SK-N-SH (cell line): ENCODE data around the gene SEZ6. TPM values are rescaled to one million over a fixed set of nuclear protein-coding genes. Genes with fewer than 3 reads are reported as not detected.

Source experiments
- CTCF ChIA-PET: fragments of 300-600, 350-600 bp; formaldehyde crosslinking; extraction: SDS; loops from one replicate; lab custom pipeline; 2021; lab: Yijun Ruan, JAX
- POLR2A ChIA-PET: fragments of 350-600 bp; sonication (Branson Sonifier 250); formaldehyde crosslinking; extraction: SDS; loops from one replicate; lab custom pipeline; 2020; ENCODE audit warnings: antibody characterized with exemption, inconsistent platforms; lab: Yijun Ruan, JAX
- DNase-seq: peaks from one replicate; pipeline ENCODE4 v3.0.0; 2012
- H2AFZ ChIP-seq: fragments of 200-600 bp; sonication (generic); 2 replicates; pipeline ENCODE4 v1.8.1; 2016; ENCODE audit warnings: antibody characterized with exemption, mild to moderate bottlenecking, low read depth
- H3F3A ChIP-seq: fragments of 200-600 bp; sonication (generic); replicated peaks from 2 replicates; pipeline ENCODE3; 2016; ENCODE audit warnings: antibody characterized with exemption, mild to moderate bottlenecking; ENCODE audit not compliant: insufficient read depth
- H3K27ac ChIP-seq, 2 experiments: fragments of 200-500 bp in 1 of 2; fragments of 200-600 bp in 1 of 2; sonication (Bioruptor generic) in 1 of 2; sonication (generic), shearing (Covaris generic) in 1 of 2; 2 replicates each; pipeline versions ENCODE4 v1.5.1 to v1.6.1; 2014 to 2016; ENCODE audit warnings: low read depth in 2 of 2, inconsistent platforms in 1 of 2, low read length in 1 of 2, mild to moderate bottlenecking in 1 of 2, mixed read lengths in 1 of 2
- H3K27me3 ChIP-seq: fragments of 200-600 bp; sonication (generic), shearing (Covaris generic); 2 replicates; pipeline ENCODE4 v1.6.1; 2016; ENCODE audit warnings: mixed run types; ENCODE audit not compliant: insufficient read depth
- H3K36me3 ChIP-seq, 2 experiments: fragments of 200-500 bp in 1 of 2; fragments of 200-600 bp in 1 of 2; sonication (Bioruptor generic) in 1 of 2; sonication (generic) in 1 of 2; replicated peaks in 1 of 2; 2 replicates each; pipeline versions ENCODE3 to v1.5.1; 2014 to 2016; ENCODE audit warnings: low read length in 1 of 2, mild to moderate bottlenecking in 1 of 2; ENCODE audit not compliant: insufficient read depth in 2 of 2, control insufficient read depth in 1 of 2
- H3K4me1 ChIP-seq, 2 experiments: fragments of 200-500 bp in 1 of 2; fragments of 200-600 bp in 1 of 2; sonication (Bioruptor generic) in 1 of 2; sonication (generic), shearing (Covaris generic) in 1 of 2; 2 replicates each; pipeline versions ENCODE4 v1.5.1 to v1.6.1; 2014 to 2016; ENCODE audit warnings: low read depth in 1 of 2, low read length in 1 of 2, mixed run types in 1 of 2; ENCODE audit not compliant: insufficient read depth in 2 of 2, control insufficient read depth in 1 of 2
- H3K4me2 ChIP-seq: fragments of 200-600 bp; sonication (generic), shearing (Covaris generic); 2 replicates; pipeline ENCODE4 v1.6.1; 2017; ENCODE audit warnings: mixed run types
- H3K4me3 ChIP-seq, 2 experiments: fragments of 200-500 bp in 1 of 2; fragments of 200-600 bp in 1 of 2; sonication (Bioruptor generic) in 1 of 2; sonication (generic), shearing (Covaris generic) in 1 of 2; 2 replicates each; pipeline versions ENCODE4 v1.5.1 to v1.8.1; 2014 to 2016; ENCODE audit warnings: low read depth in 2 of 2, inconsistent platforms in 1 of 2, low read length in 1 of 2, mild to moderate bottlenecking in 1 of 2, mixed read lengths in 1 of 2, moderate library complexity in 1 of 2
- H3K79me2 ChIP-seq: fragments of 200-600 bp; sonication (generic); 2 replicates; pipeline ENCODE4 v1.8.1; 2017; ENCODE audit warnings: mild to moderate bottlenecking; ENCODE audit not compliant: insufficient read depth
- H3K9ac ChIP-seq: fragments of 200-600 bp; sonication (generic); 2 replicates; pipeline ENCODE4 v1.6.1; 2017; ENCODE audit warnings: mixed run types
- H3K9me2 ChIP-seq: fragments of 200-600 bp; sonication (generic); 2 replicates; pipeline ENCODE4 v1.6.1; 2017; ENCODE audit warnings: mixed run types
- H3K9me3 ChIP-seq: fragments of 200-600 bp; sonication (generic); 2 replicates; pipeline ENCODE4 v1.6.1; 2017; ENCODE audit warnings: mixed run types, mild to moderate bottlenecking, moderate library complexity
- H4K20me1 ChIP-seq: fragments of 200-600 bp; sonication (generic); 2 replicates; pipeline ENCODE4 v1.6.1; 2017; ENCODE audit warnings: mild to moderate bottlenecking, mixed run types; ENCODE audit not compliant: insufficient read depth
- CHD2 ChIP-seq: fragments of 150-350 bp; IDR thresholded peaks from 2 replicates; pipeline ENCODE4 v1.6.1; 2018; ENCODE audit warnings: low read length; ENCODE audit not compliant: partially characterized antibody
- CTCF ChIP-seq: fragments of 200-600 bp; sonication (generic); IDR thresholded peaks from 2 replicates; pipeline ENCODE4 v1.6.1; 2017; ENCODE audit warnings: antibody characterized with exemption, mild to moderate bottlenecking, moderate library complexity
- ELF1 ChIP-seq: IDR thresholded peaks from 2 replicates; pipeline ENCODE4 v1.4.0; 2012
- EP300 ChIP-seq, 2 experiments: IDR thresholded peaks; 2 replicates each; pipeline versions ENCODE4 v1.4.0 to v1.6.1; 2012; ENCODE audit warnings: borderline replicate concordance in 1 of 2, low read depth in 1 of 2, low read length in 1 of 2
- FOSL2 ChIP-seq: IDR thresholded peaks from 2 replicates; pipeline ENCODE4 v1.4.0; 2012; ENCODE audit warnings: low read depth, mild to moderate bottlenecking, moderate library complexity, borderline replicate concordance
- FOXM1 ChIP-seq: IDR thresholded peaks from 2 replicates; pipeline ENCODE4 v1.4.0; 2012; ENCODE audit warnings: low read depth, mild to moderate bottlenecking
- GATA2 ChIP-seq: sonication (generic); formaldehyde crosslinking; IDR thresholded peaks from 2 replicates; pipeline ENCODE4 v1.5.0; 2020; ENCODE audit warnings: mild to moderate bottlenecking, missing genetic modification reagents
- IRF3 ChIP-seq: fragments of 150-350 bp; IDR thresholded peaks from 2 replicates; pipeline ENCODE4 v1.6.1; 2016; ENCODE audit warnings: mild to moderate bottlenecking, low read depth, low read length
- JUND ChIP-seq: IDR thresholded peaks from 2 replicates; pipeline ENCODE4 v1.4.0; 2012
- MAX ChIP-seq: IDR thresholded peaks from 2 replicates; pipeline ENCODE4 v1.4.0; 2012; ENCODE audit warnings: low read depth
- MEF2A ChIP-seq: IDR thresholded peaks from 2 replicates; pipeline ENCODE4 v1.4.0; 2012; ENCODE audit warnings: low read depth, borderline replicate concordance
- MXI1 ChIP-seq: IDR thresholded peaks from 2 replicates; pipeline ENCODE4 v1.6.1; 2012; ENCODE audit warnings: mild to moderate bottlenecking, low read depth, low read length, improper control_type of control experiment
- POLR2AphosphoS5 ChIP-seq: IDR thresholded peaks from 2 replicates; pipeline ENCODE4 v1.6.1; 2012; ENCODE audit warnings: low read depth, low read length
- RAD21 ChIP-seq: IDR thresholded peaks from 2 replicates; pipeline ENCODE4 v1.6.1; 2012; ENCODE audit warnings: mild to moderate bottlenecking, low read length
- RCOR1 ChIP-seq: fragments of 150-350 bp; IDR thresholded peaks from 2 replicates; pipeline ENCODE4 v1.6.1; 2017; ENCODE audit warnings: antibody characterized with exemption, low read length
- REST ChIP-seq: IDR thresholded peaks from 2 replicates; pipeline ENCODE4 v1.6.1; 2012; ENCODE audit warnings: mild to moderate bottlenecking, low read depth, low read length, moderate library complexity
- RFX5 ChIP-seq: IDR thresholded peaks from 2 replicates; pipeline ENCODE4 v1.6.1; 2012; ENCODE audit warnings: mild to moderate bottlenecking, improper control_type of control experiment, low read length
- RXRA ChIP-seq: IDR thresholded peaks from 2 replicates; pipeline ENCODE4 v1.4.0; 2012; ENCODE audit warnings: low read depth, mild to moderate bottlenecking, borderline replicate concordance
- SIN3A ChIP-seq: IDR thresholded peaks from 2 replicates; pipeline ENCODE4 v1.6.1; 2012; ENCODE audit warnings: low read depth, mild to moderate bottlenecking, low read length, moderate library complexity, borderline replicate concordance
- SMC3 ChIP-seq: IDR thresholded peaks from 2 replicates; pipeline ENCODE4 v1.6.1; 2012; ENCODE audit warnings: low read depth, low read length, improper control_type of control experiment
- TAF1 ChIP-seq: IDR thresholded peaks from 2 replicates; pipeline ENCODE4 v1.6.1; 2012; ENCODE audit warnings: low read depth, mild to moderate bottlenecking, low read length, moderate library complexity, borderline replicate concordance
- TCF12 ChIP-seq: IDR thresholded peaks from 2 replicates; pipeline ENCODE4 v1.4.0; 2012
- USF1 ChIP-seq: IDR thresholded peaks from 2 replicates; pipeline ENCODE4 v1.4.0; 2012; ENCODE audit warnings: low read depth, borderline replicate concordance
- USF2 ChIP-seq: fragments of 150-350 bp; IDR thresholded peaks from 2 replicates; pipeline ENCODE4 v1.6.1; 2017; ENCODE audit warnings: antibody characterized with exemption, low read length, low read depth, borderline replicate concordance
- WGBS: methylation state at CpG from one replicate; pipeline ENCODE4 v1.1.6; 2017; ENCODE audit warnings: low lambda C conversion rate; 5-methylcytosine and 5-hydroxymethylcytosine counted together
- polyA plus RNA-seq, 3 experiments: library from polyadenylated mRNA; depleted of rRNA; stranded (reverse); fragments of >200 nt; gene quantifications; 2 replicates each; pipeline ENCODE4 v1.2.3, GENCODE V29; 2012

The SEZ6 gene
- polyA plus RNA-seq, 1 of the 3 experiments (the other 2 are of a cell fraction) = 0.12 TPM

- Histone ChIP-seq H3F3A (peaks cover 9% of the 10 kb centered on the region), H3K79me2 (no peaks in the 10 kb centered on the region), H3K4me2 (peak overlapping the region; percentile 61; the same call in 1 of the 2 replicates), H3K27me3 (no peaks in the 10 kb centered on the region), H3K4me1 (peaks cover 23 to 66% of the 10 kb centered on the region in 2 experiments), H2AFZ (no peak overlapping the region), H3K9ac (no peak overlapping the region), H3K9me2 (no peaks in the 10 kb centered on the region), H4K20me1 (no peaks in the 10 kb centered on the region), H3K36me3 (no peaks in the 10 kb centered on the region), H3K27ac (peak overlapping the region; percentile 55 to 99), H3K9me3 (no peaks in the 10 kb centered on the region), H3K4me3 (no peak overlapping the region)
- ChIA-PET POLR2A (interaction anchor here (0.8 to 2.4 kb wide), 3 partner anchors 45 to 76 kb away, joined by 3 to 17 read pairs (median 3); no protein-coding TSS in a partner anchor), CTCF (interaction anchor here (0.7 to 3.8 kb wide), 14 partner anchors 13 to 130 kb away, joined by 3 to 55 read pairs (median 6); partner anchors contain the start of gene MYO18A)
- 45% methylated on average over 11 of the region's 11 CpGs for WGBS
- peak; percentile 62 for DNase-seq
- peak; percentile 89 for TF ChIP-seq GATA2
- TF ChIP-seq TAF1 = no peak
- peak; percentile 34 for TF ChIP-seq RAD21
- no peak for TF ChIP-seq SIN3A
- no peak for TF ChIP-seq MAX
- TF ChIP-seq ELF1 = no peak
- no peak for TF ChIP-seq REST
- peak; percentile 57 for TF ChIP-seq MXI1
- no peak for TF ChIP-seq USF1
- TF ChIP-seq CTCF = no peak
- no peak for TF ChIP-seq CHD2
- no peak; the same call in 1 of the 2 replicates for TF ChIP-seq TCF12
- TF ChIP-seq MEF2A = no peak
- TF ChIP-seq FOXM1 = no peak
- no peak for TF ChIP-seq SMC3
- no peak for TF ChIP-seq FOSL2
- no peak for TF ChIP-seq JUND
- TF ChIP-seq USF2 = no peak
- TF ChIP-seq RCOR1 = peak; percentile 85
- no peak for TF ChIP-seq POLR2AphosphoS5
- TF ChIP-seq RXRA = no peak
- TF ChIP-seq RFX5 = peak; percentile 63; the same call in 1 of the 2 replicates
- peak in 1 of 2 experiments; percentile 93; a peak in 2 of 4 replicates for TF ChIP-seq EP300 (IDR thresholded peaks at IDR 0.05; ENCODE audit: borderline replicate concordance in 1 of 2, low read depth in 1 of 2, low read length in 1 of 2)
- TF ChIP-seq IRF3 = no peak
These were observed 43.8 kb upstream of the SEZ6 start for GRCh38 chr17:29049541-29050145.
